ENCODE data around the gene MCM7. TPM values are rescaled to one million over a fixed set of nuclear protein-coding genes. Genes with fewer than 3 reads are reported as not detected.

The MCM7 gene
- total and polyA plus RNA-seq, 2 of the 13 experiments (the other 11 are each of a cell fraction or from before 2014, with no cell fraction given) = 84.5 to 214 TPM

DNA sequence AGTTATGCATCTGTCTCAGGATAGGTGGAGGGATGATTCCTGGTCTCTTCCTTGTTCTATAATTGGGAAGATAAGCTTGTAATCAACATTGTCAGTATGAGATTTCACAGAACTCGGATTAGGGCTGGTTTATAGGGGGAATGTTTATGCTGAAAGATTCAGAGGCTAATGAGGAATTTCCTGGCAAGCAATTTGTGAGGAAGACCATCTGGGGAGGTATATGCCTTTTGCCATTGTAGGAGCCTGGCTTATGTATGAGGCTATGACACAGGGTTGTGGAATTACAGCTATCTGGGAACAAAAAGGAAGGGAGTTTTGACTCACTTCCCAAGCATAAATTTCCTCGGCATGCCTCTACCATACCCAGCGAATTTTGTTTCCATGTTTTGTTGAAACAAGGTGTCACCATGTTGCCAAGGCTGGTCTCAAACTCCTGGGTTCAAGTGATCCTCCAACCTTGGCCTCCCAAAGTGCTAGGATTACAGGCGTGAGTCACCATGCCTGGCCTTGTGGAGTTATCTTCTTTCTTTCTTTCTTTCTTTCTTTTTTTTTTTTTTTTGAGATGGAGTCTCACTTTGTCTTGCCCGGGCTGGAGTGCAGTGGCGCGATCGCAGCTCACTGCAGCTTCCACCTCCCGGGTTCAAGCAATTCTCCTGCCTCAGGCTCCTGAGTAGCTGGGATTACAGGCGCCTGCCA lies 14.0 kb downstream of the MCM7 start:
- ChIA-PET CTCF (ENCODE audit: low intra/inter-chr PET ratio, low total read pairs) (no interaction called here), POLR2A (interaction anchor here (2.7 kb wide), 1 partner anchor 14 kb away, joined by 29 read pairs; the partner anchor contains the start of genes AP4M1 and MCM7)
- peaks cover 10% of the 10 kb centered on the region for H3K79me2 ChIP-seq (ENCODE audit: insufficient read depth, low read length)
- no peak overlapping the region for H3K4me3 ChIP-seq (replicated peaks in 1 of 3; ENCODE audit: insufficient read depth in 1 of 3, low read depth in 2 of 3, low read length in 3 of 3)
- no peak overlapping the region for H2AFZ ChIP-seq (ENCODE audit: low read length)
- H3K27me3 ChIP-seq (ENCODE audit: control insufficient read depth in 1 of 2, insufficient read depth in 2 of 2, low read length in 2 of 2) = no peaks in the 10 kb centered on the region; a peak in 1 of 5 replicates
- H3K36me3 ChIP-seq (replicated peaks in 1 of 2; ENCODE audit: control insufficient read depth in 1 of 2, insufficient read depth in 2 of 2, low read length in 2 of 2) = peaks cover 10 to 20% of the 10 kb centered on the region in 2 experiments
- intact Hi-C loops (cut with micrococcal nuclease; ENCODE audit: unreplicated experiment) = no loop called here
- H3K9me3 ChIP-seq (ENCODE audit: low read length) = no peaks in the 10 kb centered on the region
- FAIRE-seq (no peak), ATAC-seq (no peak), DNase-seq (ENCODE audit: low spot score) (no peak)
- peaks cover 34% of the 10 kb centered on the region for H3K4me1 ChIP-seq (ENCODE audit: insufficient read depth, low read length)
- H3K27ac ChIP-seq (ENCODE audit: extremely low read length, insufficient read depth, low read length) = no peak overlapping the region
- 76% methylated on average over 10 of the region's 10 CpGs for WGBS (ENCODE audit: low lambda C conversion rate)
- TF ChIP-seq, protein P1, sequence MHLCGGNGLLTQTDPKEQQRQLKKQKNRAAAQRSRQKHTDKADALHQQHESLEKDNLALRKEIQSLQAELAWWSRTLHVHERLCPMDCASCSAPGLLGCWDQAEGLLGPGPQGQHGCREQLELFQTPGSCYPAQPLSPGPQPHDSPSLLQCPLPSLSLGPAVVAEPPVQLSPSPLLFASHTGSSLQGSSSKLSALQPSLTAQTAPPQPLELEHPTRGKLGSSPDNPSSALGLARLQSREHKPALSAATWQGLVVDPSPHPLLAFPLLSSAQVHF (CRISPR knock-in tag; IDR thresholded peaks at IDR 0.05) = no peak
- H3K4me2 ChIP-seq (ENCODE audit: low read depth, low read length) = no peak overlapping the region
- in situ Hi-C loops (cut with HindIII; ENCODE audit: extremely low pct_ligation_motif_present, low pct_unique_long_range_greater_than_20kb) = no loop called here
- no TSS peak for BruUV-seq (replicated peaks)
- H3K9ac ChIP-seq (ENCODE audit: insufficient read depth, low read depth, low read length) = no peak overlapping the region
- H4K20me1 ChIP-seq (ENCODE audit: insufficient read depth, low read length) = no peaks in the 10 kb centered on the region

DNA sequence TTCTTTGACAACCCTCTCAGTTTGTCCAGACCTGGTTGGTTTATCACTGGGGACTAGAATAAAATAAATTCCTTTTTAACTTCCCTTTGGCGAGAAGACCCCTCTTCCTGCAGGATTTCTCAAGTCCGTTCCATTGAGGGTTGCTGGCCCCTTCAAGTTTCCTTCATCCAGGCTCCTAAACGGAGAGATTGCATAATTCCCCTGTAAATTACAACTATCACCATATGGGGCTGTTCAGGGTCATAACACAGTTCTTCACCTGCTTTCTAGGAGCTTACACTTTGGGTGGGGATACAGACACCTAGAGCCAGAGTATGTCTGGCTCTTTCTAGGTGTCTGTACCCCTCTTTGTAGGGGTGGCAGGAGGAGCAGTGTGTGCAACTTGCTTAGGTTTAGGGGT lies 15.7 kb downstream of the MCM7 start:
- whole genome bisulfite sequencing (ENCODE audit: low lambda C conversion rate) = 19% methylated on average over 3 of the region's 3 CpGs
- peaks cover 0 to 3% of the 10 kb centered on the region in 2 experiments; a peak in 3 of 5 replicates for H3K36me3 ChIP-seq (replicated peaks in 1 of 2; ENCODE audit: control insufficient read depth in 1 of 2, insufficient read depth in 2 of 2, low read length in 2 of 2)
- CTCF ChIA-PET (ENCODE audit: low intra/inter-chr PET ratio, low total read pairs) = no interaction called here

More for the DNA sequence above, 15.7 kb downstream of the MCM7 start:
- Histone ChIP-seq H3K9ac (ENCODE audit: insufficient read depth, low read depth, low read length) (no peak overlapping the region), H2AFZ (ENCODE audit: low read length) (no peak overlapping the region), H4K20me1 (ENCODE audit: insufficient read depth, low read length) (no peaks in the 10 kb centered on the region), H3K79me2 (ENCODE audit: insufficient read depth, low read length) (peaks cover 20% of the 10 kb centered on the region), H3K27me3 (ENCODE audit: control insufficient read depth in 1 of 2, insufficient read depth in 2 of 2, low read length in 2 of 2) (no peaks in the 10 kb centered on the region; a peak in 1 of 5 replicates), H3K4me3 (replicated peaks in 1 of 3; ENCODE audit: insufficient read depth in 1 of 3, low read depth in 2 of 3, low read length in 3 of 3) (no peak overlapping the region), H3K4me2 (ENCODE audit: low read depth, low read length) (no peak overlapping the region), H3K4me1 (ENCODE audit: insufficient read depth, low read length) (peaks cover 31% of the 10 kb centered on the region), H3K27ac (ENCODE audit: extremely low read length, insufficient read depth, low read length) (no peak overlapping the region), H3K9me3 (ENCODE audit: low read length) (no peaks in the 10 kb centered on the region)
- no peak for ATAC-seq
- no peak for DNase-seq (ENCODE audit: low spot score)
- BruUV-seq (replicated peaks) = no TSS peak
- no peak for FAIRE-seq
- intact Hi-C loops (cut with micrococcal nuclease; ENCODE audit: unreplicated experiment) = no loop called here
- TF ChIP-seq CEBPG (CRISPR knock-in tag; IDR thresholded peaks at IDR 0.05) (peak; percentile 37), MBD4 (IDR thresholded peaks at IDR 0.05; ENCODE audit: borderline replicate concordance, low read length) (no peak), BCL6 (CRISPR knock-in tag; IDR thresholded peaks at IDR 0.05) (peak; percentile 73), CEBPB (IDR thresholded peaks at IDR 0.05; ENCODE audit: borderline replicate concordance, low read depth, low read length) (0 out of 2 replicates have a peak, but pooled peaks have one; percentile 41)
- TF ChIP-seq, protein P1 (CRISPR knock-in tag; IDR thresholded peaks at IDR 0.05) = no peak
- in situ Hi-C loops (cut with HindIII; ENCODE audit: extremely low pct_ligation_motif_present, low pct_unique_long_range_greater_than_20kb) = no loop called here
- POLR2A ChIA-PET = interaction anchor here (2.4 kb wide), 1 partner anchor 16 kb away, joined by 12 read pairs; the partner anchor contains the start of genes AP4M1 and MCM7

Data from HepG2 (cell line).